B cell (primary cell): Measurements from ENCODE around the gene EBLN1.

Source experiments
- CTCF ChIP-seq: fragments of 200-600 bp; IDR thresholded peaks from one replicate; pipeline ENCODE4 v1.8.0; 2022; ENCODE audit warnings: antibody characterized with exemption, mild to moderate bottlenecking
- EZH2 ChIP-seq: IDR thresholded peaks from 2 replicates; pipeline ENCODE4 v1.6.1; 2012; ENCODE audit warnings: borderline replicate concordance, low read depth, mild to moderate bottlenecking, moderate library complexity, low read length; ENCODE audit not compliant: insufficient read depth, poor library complexity, severe bottlenecking

- no peak for TF ChIP-seq EZH2
- no peak for TF ChIP-seq CTCF
Measured at GRCh38 chr10:22252224-22252800, 34.5 kb upstream of the EBLN1 start.
